Lung (tissue), 12 donors: ENCODE data around the gene PRKCH. TPM values are rescaled to one million over a fixed set of nuclear protein-coding genes. Genes with fewer than 3 reads are reported as not detected.
"Not testable (repeated sequence)": the region's sequence is repeated elsewhere in the genome, so short reads cannot be mapped to it uniquely, and the experiment has no call there.

Experiments
- ATAC-seq: fragments of 200-7000 bp; cut with Tn5 transposase; one replicate; pipeline ENCODE4 v1.9.1; 2020; ENCODE audit warnings: moderate number of reproducible peaks; ENCODE audit not compliant: insufficient read depth, low FRiP score
- DNase-seq, 3 donors: peaks; one replicate each; pipeline ENCODE4 v3.0.0-alpha.2; 2013 to 2017
- H3K27ac ChIP-seq, 2 donors: one replicate each; pipeline ENCODE4 v1.5.1; 2013; ENCODE audit warnings: mild to moderate bottlenecking in 2 of 2, moderate library complexity in 2 of 2, control low read depth in 1 of 2, inconsistent platforms in 1 of 2, low read depth in 1 of 2, low read length in 1 of 2
- H3K27me3 ChIP-seq, 3 donors: one replicate each; pipeline ENCODE4 v1.5.1; 2013; ENCODE audit warnings: low read length in 2 of 3; ENCODE audit not compliant: control insufficient read depth in 3 of 3, insufficient read depth in 3 of 3
- H3K36me3 ChIP-seq, 4 donors: one replicate each; pipeline ENCODE4 v1.5.1; 2013; ENCODE audit warnings: low read length in 4 of 4, mild to moderate bottlenecking in 1 of 4, moderate library complexity in 1 of 4; ENCODE audit not compliant: control insufficient read depth in 4 of 4, insufficient read depth in 4 of 4
- H3K4me1 ChIP-seq, 5 donors: one replicate each; pipeline ENCODE4 v1.5.1; 2013; ENCODE audit warnings: low read length in 5 of 5, mild to moderate bottlenecking in 2 of 5, moderate library complexity in 1 of 5; ENCODE audit not compliant: control insufficient read depth in 5 of 5, insufficient read depth in 5 of 5
- H3K4me3 ChIP-seq: one replicate; pipeline ENCODE4 v1.5.1; 2013; ENCODE audit warnings: mild to moderate bottlenecking, control low read depth, moderate library complexity
- H3K9ac ChIP-seq, 2 donors: one replicate each; pipeline ENCODE4 v1.5.1; 2013; ENCODE audit warnings: low read length in 2 of 2, control low read depth in 1 of 2; ENCODE audit not compliant: insufficient read depth in 1 of 2
- H3K9me3 ChIP-seq, 4 donors: one replicate each; pipeline ENCODE4 v1.5.1; 2013; ENCODE audit warnings: low read length in 3 of 4, mild to moderate bottlenecking in 1 of 4, moderate library complexity in 1 of 4; ENCODE audit not compliant: control insufficient read depth in 4 of 4, insufficient read depth in 3 of 4
- CTCF ChIP-seq: IDR thresholded peaks from 2 replicates; pipeline ENCODE4 v1.5.1; 2012; ENCODE audit warnings: mild to moderate bottlenecking; ENCODE audit errors: control extremely low read depth, extremely low read depth
- WGBS, 2 donors: extraction: QIAGEN DNeasy Blood & Tissue Kit; methylation state at CpG; one replicate each; pipeline ENCODE4 v1.1.7; 2013; 5-methylcytosine and 5-hydroxymethylcytosine counted together
- polyA plus RNA-seq, 2 donors: library from polyadenylated mRNA; stranded (reverse); fragments of 200-250 nt; gene quantifications; one replicate each; pipeline ENCODE4 v1.2.1, GENCODE V29; 2013
- total RNA-seq, 2 donors: library from RNA; depleted of rRNA in 1 of 2; stranded (reverse); fragments of >200 nt in 1 of 2; gene quantifications; one replicate each; pipeline ENCODE4 v1.2.1, GENCODE V29; 2014 to 2021
- donor health status: control.
- donor health status: control.
- donor health status: Bipolar disorder and iron deficiency.
- donor health status: healthy.
- donor health status: DM: yes; HTN: yes; CAD: no.

Gene PRKCH
- total and polyA plus RNA-seq, 4 donors: 12.9 to 126 (median 51.4) TPM

- peaks cover 0 to 3% (median 0%) of the 10 kb centered on the region in 4 donors for H3K36me3 ChIP-seq
- H3K9ac ChIP-seq: no peak overlapping the region
- peaks cover 0 to 14% (median 6%) of the 10 kb centered on the region in 5 donors for H3K4me1 ChIP-seq
- no peak for ATAC-seq
- no peak overlapping the region for H3K27ac ChIP-seq
- no peak overlapping the region for H3K4me3 ChIP-seq
- WGBS, 2 donors: 49 to 51% methylated on average over 6 of the region's 6 CpGs
- no peaks in the 10 kb centered on the region for H3K9me3 ChIP-seq
- H3K27me3 ChIP-seq: no peaks in the 10 kb centered on the region
- no peak for DNase-seq
- TF ChIP-seq CTCF: no peak
These were observed 85.3 kb downstream of the PRKCH start for GRCh38 chr14:61406675-61407074.

GRCh38 chr14:61408498-61408897 is 87.1 kb downstream of the PRKCH start:
- peaks cover 0 to 15% (median 8%) of the 10 kb centered on the region in 5 donors for H3K4me1 ChIP-seq
- ATAC-seq: no peak

GRCh38 chr14:61409782-61410181 is 88.4 kb downstream of the PRKCH start:
- Histone ChIP-seq H3K4me1 (peaks cover 0 to 14% (median 9%) of the 10 kb centered on the region in 5 donors), H3K9me3 (no peaks in the 10 kb centered on the region), H3K4me3 (no peak overlapping the region), H3K27me3 (no peaks in the 10 kb centered on the region), H3K36me3 (peaks cover 0 to 3% (median 0%) of the 10 kb centered on the region in 4 donors), H3K27ac (no peak overlapping the region), H3K9ac (no peak overlapping the region)
- no peak for ATAC-seq
- TF ChIP-seq CTCF: no peak
- 71 to 74% methylated on average over 1 of the region's 1 CpG for WGBS, 2 donors
- DNase-seq: no peak

More at GRCh38 chr14:61408498-61408897, 87.1 kb downstream of the PRKCH start:
- Histone ChIP-seq H3K9me3 (no peaks in the 10 kb centered on the region), H3K27me3 (no peaks in the 10 kb centered on the region), H3K9ac (no peak overlapping the region), H3K36me3 (peaks cover 0 to 3% (median 0%) of the 10 kb centered on the region in 4 donors), H3K4me3 (no peak overlapping the region), H3K27ac (no peak overlapping the region)
- no peak for DNase-seq
- WGBS, 2 donors: 94 to 97% methylated on average over 6 of the region's 6 CpGs
- no peak for TF ChIP-seq CTCF

GRCh38 chr14:61415934-61416333 is 94.6 kb downstream of the PRKCH start:
- H3K4me3 ChIP-seq, H3K27ac ChIP-seq, H3K27me3 ChIP-seq, ATAC-seq, H3K9me3 ChIP-seq, H3K36me3 ChIP-seq, DNase-seq, H3K9ac ChIP-seq: not testable (repeated sequence)
- WGBS, 2 donors: 87 to 98% methylated on average over 3 to 4 of the region's 4 CpGs
- H3K4me1 ChIP-seq: peaks cover 0 to 26% (median 0%) of the 10 kb centered on the region in 5 donors
